Stimulated activated CD4-positive, alpha-beta T cell treated with anti-CD3 and anti-CD28 coated beads, Interleukin-1b, Interleukin-23, amount 100 ng/mL, for 24 hours (primary cell): Measurements from ENCODE around the gene ADIPOR2.
A peak's percentile ranks its signal among the peaks of the same experiment; 100 is the strongest.
"Not testable (repeated sequence)": the region's sequence is repeated elsewhere in the genome, so short reads cannot be mapped to it uniquely, and the experiment has no call there.

ENCODE experiments used
- DNase-seq, 4 experiments: peaks; one replicate each; pipeline ENCODE4 v3.0.0-alpha.2; 2020; ENCODE audit warnings: low read depth in 4 of 4, low spot score in 1 of 4

ADIPOR2 gene

GRCh38 chr12:1811281-1811947 is 120.5 kb downstream of the ADIPOR2 start:
- peak in 1 of 4 experiments; percentile 25 for DNase-seq

- DNase-seq: no peak
Measured at GRCh38 chr12:1811948-1812291, 121.0 kb downstream of the ADIPOR2 start.

GRCh38 chr12:1812650-1813302 is 121.9 kb downstream of the ADIPOR2 start:
- DNase-seq: no peak

GRCh38 chr12:1814266-1814665 is 123.4 kb downstream of the ADIPOR2 start:
- DNase-seq: no peak

GRCh38 chr12:1815108-1815507 is 124.2 kb downstream of the ADIPOR2 start:
- no peak for DNase-seq

- DNase-seq: no peak
Measured at GRCh38 chr12:1815814-1816729, 125.2 kb downstream of the ADIPOR2 start.

- no peak for DNase-seq
Measured at GRCh38 chr12:1816730-1817348, 126.0 kb downstream of the ADIPOR2 start.

- DNase-seq: not testable (repeated sequence)
Measured at GRCh38 chr12:1817928-1818327, 127.1 kb downstream of the ADIPOR2 start.

- no peak for DNase-seq
Measured at GRCh38 chr12:1819050-1819449, 128.2 kb downstream of the ADIPOR2 start.

GRCh38 chr12:1819571-1819970 is 128.7 kb downstream of the ADIPOR2 start:
- no peak for DNase-seq

GRCh38 chr12:1820191-1820895 is 129.5 kb downstream of the ADIPOR2 start, which contains the start of gene LRTM2:
TSS of gene LRTM2 (plus strand) at chr12:1820565. CDS start at chr12:1828149, 7,584 bp downstream.
- no peak for DNase-seq

GRCh38 chr12:1820896-1821291 is 130.0 kb downstream of the ADIPOR2 start:
- DNase-seq: no peak

- DNase-seq: no peak
Measured at GRCh38 chr12:1821805-1822204, 130.9 kb downstream of the ADIPOR2 start.

- DNase-seq: no peak
Measured at GRCh38 chr12:1822699-1823098, 131.8 kb downstream of the ADIPOR2 start.

- no peak for DNase-seq
Measured at GRCh38 chr12:1823237-1823636, 132.4 kb downstream of the ADIPOR2 start.

GRCh38 chr12:1825382-1826102 is 134.7 kb downstream of the ADIPOR2 start:
- no peak for DNase-seq

- no peak for DNase-seq
Measured at GRCh38 chr12:1826401-1826800, 135.5 kb downstream of the ADIPOR2 start.

GRCh38 chr12:1826867-1827705 is 136.2 kb downstream of the ADIPOR2 start:
- no peak for DNase-seq
